T-cell (primary cell): ENCODE measurements around the gene BCAS3. TPM values are rescaled to one million over a fixed set of nuclear protein-coding genes. Genes with fewer than 3 reads are reported as not detected.

Experiments
- ATAC-seq, 4 experiments: fragments of 200-7000 bp in 3 of 4; fragments of 150-1000 bp in 1 of 4; cut with Tn5 transposase; replicated peaks in 1 of 4; 1 replicate in 3 of 4; 2 replicates in 1 of 4; pipeline ENCODE4 v1.10.0; 2021; ENCODE audit warnings: moderate library complexity in 3 of 4, mild to moderate bottlenecking in 2 of 4, moderate number of reproducible peaks in 1 of 4
- CTCF ChIA-PET, 2 donors: fragments of 300-600 bp; sonication (Branson Sonifier 250); formaldehyde crosslinking; loops; one replicate each; lab custom pipeline; 2022; ENCODE audit warnings: antibody characterized with exemption in 2 of 2; lab: Charles Lee
- POLR2A ChIA-PET, 2 donors: fragments of 300-600 bp; sonication (Branson Sonifier 250); formaldehyde crosslinking; loops; one replicate each; lab custom pipeline; 2022; ENCODE audit warnings: antibody characterized with exemption in 2 of 2; lab: Charles Lee
- DNase-seq, 35 experiments: peaks; one replicate each; pipeline versions ENCODE4 v3.0.0 to v3.0.0-alpha.2; 2013 to 2023
- H3K27ac ChIP-seq: one replicate; pipeline ENCODE4 v1.5.1; 2013; ENCODE audit warnings: low read length
- H3K27me3 ChIP-seq, 2 experiments: replicated peaks in 1 of 2; 1 replicate in 1 of 2; 2 replicates in 1 of 2; pipeline versions ENCODE4 v1.6.1 to v1.7.0; 2013; ENCODE audit warnings: low read length in 1 of 2, mixed read lengths in 1 of 2; ENCODE audit not compliant: control insufficient read depth in 2 of 2, insufficient read depth in 2 of 2; ENCODE audit errors: extremely low read depth in 1 of 2
- H3K36me3 ChIP-seq, 2 donors: 1 replicate in 1 of 2; 2 replicates in 1 of 2; pipeline versions ENCODE4 v1.6.1 to v1.7.0; 2013; ENCODE audit warnings: low read length in 1 of 2; ENCODE audit not compliant: control insufficient read depth in 2 of 2, insufficient read depth in 1 of 2; ENCODE audit errors: extremely low read depth in 1 of 2
- H3K4me1 ChIP-seq, 2 experiments: 1 replicate in 1 of 2; 2 replicates in 1 of 2; pipeline versions ENCODE4 v1.6.1 to v1.7.0; 2013; ENCODE audit warnings: low read length in 2 of 2, mixed read lengths in 1 of 2; ENCODE audit not compliant: insufficient read depth in 2 of 2, control insufficient read depth in 1 of 2; ENCODE audit errors: extremely low read depth in 1 of 2
- H3K4me3 ChIP-seq, 2 donors: 1 replicate in 1 of 2; 2 replicates in 1 of 2; pipeline versions ENCODE4 v1.5.1 to v1.7.0; 2013; ENCODE audit warnings: mild to moderate bottlenecking in 2 of 2, low read length in 1 of 2, moderate library complexity in 1 of 2; ENCODE audit not compliant: control insufficient read depth in 1 of 2; ENCODE audit errors: extremely low read depth in 1 of 2
- H3K9me3 ChIP-seq: 2 replicates; pipeline ENCODE4 v1.7.0; 2013
- H3K27ac Mint-ChIP-seq, 2 donors: one replicate each; pipeline ENCODE4 v1.8.0; 2020 to 2021; ENCODE audit warnings: mild to moderate bottlenecking in 2 of 2, mixed read lengths in 2 of 2
- H3K27me3 Mint-ChIP-seq, 2 donors: one replicate each; pipeline ENCODE4 v1.8.0; 2021 to 2022; ENCODE audit warnings: mixed read lengths in 2 of 2
- H3K36me3 Mint-ChIP-seq: one replicate; pipeline ENCODE4 v1.8.0; 2021; ENCODE audit warnings: mixed read lengths
- H3K4me1 Mint-ChIP-seq, 3 donors: one replicate each; pipeline ENCODE4 v1.8.0; 2020 to 2022; ENCODE audit warnings: mixed read lengths in 3 of 3, mild to moderate bottlenecking in 1 of 3
- H3K4me3 Mint-ChIP-seq, 3 donors: one replicate each; pipeline ENCODE4 v1.8.0; 2020 to 2022; ENCODE audit warnings: mild to moderate bottlenecking in 3 of 3, mixed read lengths in 3 of 3, moderate library complexity in 3 of 3
- H3K9me3 Mint-ChIP-seq, 3 donors: one replicate each; pipeline ENCODE4 v1.8.0; 2020 to 2022; ENCODE audit warnings: mixed read lengths in 3 of 3
- WGBS: methylation state at CpG from one replicate; pipeline ENCODE4 v1.1.5; 2013; ENCODE audit warnings: missing lambda C conversion rate; ENCODE audit not compliant: insufficient coverage; 5-methylcytosine and 5-hydroxymethylcytosine counted together
- total RNA-seq, 35 experiments: library from RNA in 6 of 35; stranded (reverse) in 6 of 35; fragments of 120-200 nt in 1 of 35; gene quantifications; one replicate each; pipeline versions ENCODE4 v1.2.1 to v1.2.4 and lab custom pipeline; 2013 to 2026

BCAS3 gene
- total RNA-seq, 5 donors from 2014 or later (not counting 1 experiment from before 2014, with no cell fraction given): 33.8 to 57.8 (median 38.1) TPM

DNA sequence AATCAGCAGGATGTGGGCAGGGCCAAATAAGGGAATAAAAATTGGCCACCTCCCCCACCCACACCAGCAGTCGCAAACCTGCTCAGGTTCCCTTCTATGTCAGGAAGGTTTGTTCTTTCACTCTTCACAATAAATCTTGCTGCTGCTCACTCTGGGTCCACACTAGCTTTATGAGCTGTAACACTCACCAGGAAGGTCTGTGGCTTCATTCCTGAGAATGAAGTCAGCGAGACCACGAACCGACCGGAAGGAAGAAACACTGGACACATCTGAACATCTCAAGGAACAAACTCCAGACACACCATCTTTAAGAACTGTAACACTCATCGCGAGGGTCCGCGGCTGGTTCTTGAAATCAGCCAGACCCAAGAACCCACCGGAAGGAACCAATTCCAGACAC is 606.5 kb downstream of the BCAS3 start:
- no peak overlapping the region for H3K4me3 Mint-ChIP-seq
- ChIA-PET CTCF (interaction anchor here in 1 of 2 donors (0.6 kb wide), 1 partner anchor 260 kb away, joined by 5 read pairs; no protein-coding TSS in a partner anchor), POLR2A (no interaction called here)
- H3K4me3 ChIP-seq: no peak overlapping the region
- no peak overlapping the region for H3K27ac Mint-ChIP-seq
- 96% methylated on average over 8 of the region's 10 CpGs for WGBS
- DNase-seq: no peak
- H3K4me1 ChIP-seq: no peaks in the 10 kb centered on the region
- no peaks in the 10 kb centered on the region for H3K27me3 Mint-ChIP-seq
- no peaks in the 10 kb centered on the region for H3K9me3 ChIP-seq
- no peaks in the 10 kb centered on the region for H3K9me3 Mint-ChIP-seq
- peaks cover 0 to 4% (median 2%) of the 10 kb centered on the region in 3 donors for H3K4me1 Mint-ChIP-seq
- H3K27me3 ChIP-seq: no peaks in the 10 kb centered on the region
- ATAC-seq: no peak
- peaks cover 13% of the 10 kb centered on the region for H3K36me3 Mint-ChIP-seq
- H3K27ac ChIP-seq: no peak overlapping the region
- H3K36me3 ChIP-seq: peaks cover 0 to 2% of the 10 kb centered on the region in 2 donors

DNA sequence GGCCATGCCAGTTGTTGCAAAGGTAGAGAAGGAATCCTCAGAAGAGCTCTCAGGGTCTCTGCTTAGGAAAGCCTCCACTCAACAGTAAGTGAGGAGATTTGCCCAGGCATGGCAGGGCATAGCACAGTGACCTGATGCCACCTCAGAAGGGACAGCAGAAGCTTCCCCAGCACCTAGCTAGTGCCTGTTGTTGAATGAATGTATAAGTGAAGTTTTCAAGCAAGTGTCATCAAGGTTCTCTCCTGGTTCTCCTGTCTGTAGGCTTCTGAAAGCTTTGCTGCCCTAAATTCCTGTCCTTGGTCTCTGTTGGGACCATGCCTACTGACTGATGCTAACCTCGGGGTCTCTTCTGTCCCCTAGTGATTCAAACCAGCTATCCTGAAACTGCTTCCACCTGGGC is 607.1 kb downstream of the BCAS3 start:
- POLR2A ChIA-PET: no interaction called here
- DNase-seq (no peak), ATAC-seq (no peak)

GRCh38 chr17:61285526-61286320 is 608.1 kb downstream of the BCAS3 start:
- Histone ChIP-seq H3K9me3 (no peaks in the 10 kb centered on the region), H3K4me1 (no peaks in the 10 kb centered on the region), H3K27ac (no peak overlapping the region), H3K36me3 (peaks cover 0 to 2% of the 10 kb centered on the region in 2 donors), H3K27me3 (no peaks in the 10 kb centered on the region), H3K4me3 (no peak overlapping the region)
- H3K27ac Mint-ChIP-seq: no peak overlapping the region
- H3K36me3 Mint-ChIP-seq: peaks cover 12% of the 10 kb centered on the region
- ChIA-PET POLR2A (no interaction called here), CTCF (no interaction called here)
- 55% methylated on average over 4 of the region's 11 CpGs for WGBS
- no peaks in the 10 kb centered on the region for H3K27me3 Mint-ChIP-seq
- H3K9me3 Mint-ChIP-seq: no peaks in the 10 kb centered on the region
- DNase-seq (no peak), ATAC-seq (no peak)
- H3K4me3 Mint-ChIP-seq: no peak overlapping the region
- H3K4me1 Mint-ChIP-seq: peaks cover 0 to 2% (median 2%) of the 10 kb centered on the region in 3 donors

More for the DNA sequence above, 607.1 kb downstream of the BCAS3 start:
- no peak overlapping the region for H3K27ac ChIP-seq
- H3K4me3 Mint-ChIP-seq: no peak overlapping the region
- peaks cover 13% of the 10 kb centered on the region for H3K36me3 Mint-ChIP-seq
- H3K27me3 ChIP-seq: no peaks in the 10 kb centered on the region
- no peaks in the 10 kb centered on the region for H3K9me3 ChIP-seq
- peaks cover 0 to 2% of the 10 kb centered on the region in 2 donors for H3K36me3 ChIP-seq
- H3K27me3 Mint-ChIP-seq: no peaks in the 10 kb centered on the region
- H3K27ac Mint-ChIP-seq: no peak overlapping the region
- no peaks in the 10 kb centered on the region for H3K9me3 Mint-ChIP-seq
- no peak overlapping the region for H3K4me3 ChIP-seq
- peaks cover 0 to 3% (median 2%) of the 10 kb centered on the region in 3 donors for H3K4me1 Mint-ChIP-seq
- H3K4me1 ChIP-seq: no peaks in the 10 kb centered on the region
- 57% methylated on average over 1 of the region's 1 CpG for WGBS
- CTCF ChIA-PET: no interaction called here

DNA sequence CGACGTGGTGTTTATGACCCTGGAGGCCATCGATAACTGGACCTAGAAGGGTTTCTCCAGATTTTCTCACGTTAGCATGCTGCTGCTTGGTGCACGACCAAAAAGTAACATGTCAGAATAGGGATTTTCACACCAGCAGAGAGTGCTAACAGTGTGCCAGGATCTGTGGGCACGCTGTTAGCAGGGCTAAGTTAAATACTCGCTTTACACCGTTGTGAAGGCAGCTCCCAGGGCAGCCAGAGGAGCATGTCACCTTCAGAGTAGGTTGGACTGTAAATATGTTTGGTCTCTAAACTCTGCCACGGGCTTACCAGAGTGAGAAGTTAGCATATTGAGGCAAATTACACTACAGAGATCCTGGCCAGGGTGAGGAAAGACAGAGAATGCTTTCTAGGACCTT is 608.8 kb downstream of the BCAS3 start:
- Mint-ChIP-seq H3K27me3 (no peaks in the 10 kb centered on the region), H3K36me3 (peaks cover 12% of the 10 kb centered on the region), H3K4me3 (no peak overlapping the region), H3K4me1 (peaks cover 0 to 2% (median 2%) of the 10 kb centered on the region in 3 donors), H3K27ac (no peak overlapping the region), H3K9me3 (no peaks in the 10 kb centered on the region)
- Histone ChIP-seq H3K4me3 (no peak overlapping the region), H3K27me3 (no peaks in the 10 kb centered on the region), H3K36me3 (peaks cover 0 to 2% of the 10 kb centered on the region in 2 donors), H3K9me3 (no peaks in the 10 kb centered on the region), H3K27ac (no peak overlapping the region), H3K4me1 (no peaks in the 10 kb centered on the region)
- 77% methylated on average over 8 of the region's 9 CpGs for WGBS
- DNase-seq (no peak), ATAC-seq (no peak)
- CTCF ChIA-PET: no interaction called here
- POLR2A ChIA-PET: no interaction called here

- H3K4me3 Mint-ChIP-seq: no peak overlapping the region
- H3K36me3 Mint-ChIP-seq: peaks cover 7% of the 10 kb centered on the region
- H3K27ac Mint-ChIP-seq: no peak overlapping the region
- ATAC-seq: no peak
- H3K27me3 ChIP-seq: no peaks in the 10 kb centered on the region
- no peaks in the 10 kb centered on the region for H3K9me3 ChIP-seq
- H3K4me3 ChIP-seq: no peak overlapping the region
- ChIA-PET POLR2A (no interaction called here), CTCF (no interaction called here)
- H3K27ac ChIP-seq: no peak overlapping the region
- no peaks in the 10 kb centered on the region for H3K36me3 ChIP-seq
- no peaks in the 10 kb centered on the region for H3K4me1 ChIP-seq
- no CpG with 5 or more reads among the region's 10 CpGs for WGBS
- no peaks in the 10 kb centered on the region for H3K27me3 Mint-ChIP-seq
- H3K9me3 Mint-ChIP-seq: no peaks in the 10 kb centered on the region
- H3K4me1 Mint-ChIP-seq: peaks cover 0 to 2% (median 0%) of the 10 kb centered on the region in 3 donors
- no peak for DNase-seq
Measured at GRCh38 chr17:61289408-61290385, 612.0 kb downstream of the BCAS3 start.

DNA sequence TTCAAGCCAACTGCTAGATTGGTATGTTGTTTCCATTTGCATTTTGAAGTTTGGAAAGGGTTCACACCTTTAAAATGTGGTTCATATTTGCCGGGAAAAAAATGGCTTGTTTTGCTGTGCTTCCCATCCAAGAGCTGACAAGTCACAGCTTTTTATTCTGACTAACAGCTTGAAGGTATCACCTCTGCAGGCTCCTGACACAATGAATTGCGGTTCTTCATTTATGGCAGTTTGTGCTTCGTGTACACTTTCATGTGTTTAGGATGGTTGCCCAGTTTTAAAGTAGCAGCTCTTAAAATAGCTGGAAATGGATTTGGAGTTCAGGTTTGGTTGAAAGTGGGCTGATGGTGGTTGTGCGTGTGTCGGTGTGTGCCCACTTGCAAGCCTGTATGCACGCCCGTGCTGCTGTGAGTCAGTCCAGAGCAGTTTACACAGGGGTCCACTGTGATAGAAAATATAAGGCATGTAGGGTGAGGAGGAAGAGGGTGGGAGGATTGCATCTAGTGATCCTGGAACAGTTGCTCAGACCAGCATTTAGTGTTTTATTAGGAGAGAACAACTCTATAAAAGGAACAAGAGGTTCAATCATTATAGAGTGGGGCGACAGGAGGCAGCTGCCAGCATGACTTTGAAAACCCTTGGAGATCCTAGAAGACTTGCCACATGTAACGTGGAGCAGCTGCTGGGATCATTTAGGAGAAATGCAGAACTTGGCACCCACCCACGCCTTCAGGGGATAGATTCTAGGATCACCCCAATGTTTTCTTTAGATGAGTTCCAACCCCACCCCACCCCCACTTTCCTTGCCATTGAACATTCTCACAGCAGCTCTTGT is 614.0 kb downstream of the BCAS3 start:
- ATAC-seq (no peak), DNase-seq (no peak)
- no peaks in the 10 kb centered on the region for H3K36me3 ChIP-seq
- H3K9me3 Mint-ChIP-seq: no peaks in the 10 kb centered on the region
- H3K4me3 ChIP-seq: no peak overlapping the region
- H3K27me3 Mint-ChIP-seq: no peaks in the 10 kb centered on the region
- peaks cover 7% of the 10 kb centered on the region for H3K36me3 Mint-ChIP-seq
- H3K27ac Mint-ChIP-seq: no peak overlapping the region
- H3K4me1 ChIP-seq: no peaks in the 10 kb centered on the region
- POLR2A ChIA-PET: no interaction called here
- no peak overlapping the region for H3K4me3 Mint-ChIP-seq
- CTCF ChIA-PET: no interaction called here
- H3K27me3 ChIP-seq: no peaks in the 10 kb centered on the region
- H3K9me3 ChIP-seq: no peaks in the 10 kb centered on the region
- WGBS: 100% methylated on average over 5 of the region's 10 CpGs
- H3K27ac ChIP-seq: no peak overlapping the region
- no peaks in the 10 kb centered on the region for H3K4me1 Mint-ChIP-seq
